T-cell (primary cell): ENCODE results near the gene SYNGR2. TPM values are rescaled to one million over a fixed set of nuclear protein-coding genes. Genes with fewer than 3 reads are reported as not detected.

Source experiments
- ATAC-seq, 4 experiments: fragments of 200-7000 bp in 3 of 4; fragments of 150-1000 bp in 1 of 4; cut with Tn5 transposase; replicated peaks in 1 of 4; 1 replicate in 3 of 4; 2 replicates in 1 of 4; pipeline ENCODE4 v1.10.0; 2021; ENCODE audit warnings: moderate library complexity in 3 of 4, mild to moderate bottlenecking in 2 of 4, moderate number of reproducible peaks in 1 of 4
- CTCF ChIA-PET, 2 donors: fragments of 300-600 bp; sonication (Branson Sonifier 250); formaldehyde crosslinking; loops; one replicate each; lab custom pipeline; 2022; ENCODE audit warnings: antibody characterized with exemption in 2 of 2; lab: Charles Lee
- POLR2A ChIA-PET, 2 donors: fragments of 300-600 bp; sonication (Branson Sonifier 250); formaldehyde crosslinking; loops; one replicate each; lab custom pipeline; 2022; ENCODE audit warnings: antibody characterized with exemption in 2 of 2; lab: Charles Lee
- DNase-seq, 35 experiments: peaks; one replicate each; pipeline versions ENCODE4 v3.0.0 to v3.0.0-alpha.2; 2013 to 2023
- H3K27ac ChIP-seq: one replicate; pipeline ENCODE4 v1.5.1; 2013; ENCODE audit warnings: low read length
- H3K27me3 ChIP-seq, 2 experiments: replicated peaks in 1 of 2; 1 replicate in 1 of 2; 2 replicates in 1 of 2; pipeline versions ENCODE4 v1.6.1 to v1.7.0; 2013; ENCODE audit warnings: low read length in 1 of 2, mixed read lengths in 1 of 2; ENCODE audit not compliant: control insufficient read depth in 2 of 2, insufficient read depth in 2 of 2; ENCODE audit errors: extremely low read depth in 1 of 2
- H3K36me3 ChIP-seq, 2 donors: 1 replicate in 1 of 2; 2 replicates in 1 of 2; pipeline versions ENCODE4 v1.6.1 to v1.7.0; 2013; ENCODE audit warnings: low read length in 1 of 2; ENCODE audit not compliant: control insufficient read depth in 2 of 2, insufficient read depth in 1 of 2; ENCODE audit errors: extremely low read depth in 1 of 2
- H3K4me1 ChIP-seq, 2 experiments: 1 replicate in 1 of 2; 2 replicates in 1 of 2; pipeline versions ENCODE4 v1.6.1 to v1.7.0; 2013; ENCODE audit warnings: low read length in 2 of 2, mixed read lengths in 1 of 2; ENCODE audit not compliant: insufficient read depth in 2 of 2, control insufficient read depth in 1 of 2; ENCODE audit errors: extremely low read depth in 1 of 2
- H3K4me3 ChIP-seq, 2 donors: 1 replicate in 1 of 2; 2 replicates in 1 of 2; pipeline versions ENCODE4 v1.5.1 to v1.7.0; 2013; ENCODE audit warnings: mild to moderate bottlenecking in 2 of 2, low read length in 1 of 2, moderate library complexity in 1 of 2; ENCODE audit not compliant: control insufficient read depth in 1 of 2; ENCODE audit errors: extremely low read depth in 1 of 2
- H3K9me3 ChIP-seq: 2 replicates; pipeline ENCODE4 v1.7.0; 2013
- H3K27ac Mint-ChIP-seq, 2 donors: one replicate each; pipeline ENCODE4 v1.8.0; 2020 to 2021; ENCODE audit warnings: mild to moderate bottlenecking in 2 of 2, mixed read lengths in 2 of 2
- H3K27me3 Mint-ChIP-seq, 2 donors: one replicate each; pipeline ENCODE4 v1.8.0; 2021 to 2022; ENCODE audit warnings: mixed read lengths in 2 of 2
- H3K36me3 Mint-ChIP-seq: one replicate; pipeline ENCODE4 v1.8.0; 2021; ENCODE audit warnings: mixed read lengths
- H3K4me1 Mint-ChIP-seq, 3 donors: one replicate each; pipeline ENCODE4 v1.8.0; 2020 to 2022; ENCODE audit warnings: mixed read lengths in 3 of 3, mild to moderate bottlenecking in 1 of 3
- H3K4me3 Mint-ChIP-seq, 3 donors: one replicate each; pipeline ENCODE4 v1.8.0; 2020 to 2022; ENCODE audit warnings: mild to moderate bottlenecking in 3 of 3, mixed read lengths in 3 of 3, moderate library complexity in 3 of 3
- H3K9me3 Mint-ChIP-seq, 3 donors: one replicate each; pipeline ENCODE4 v1.8.0; 2020 to 2022; ENCODE audit warnings: mixed read lengths in 3 of 3
- WGBS: methylation state at CpG from one replicate; pipeline ENCODE4 v1.1.5; 2013; ENCODE audit warnings: missing lambda C conversion rate; ENCODE audit not compliant: insufficient coverage; 5-methylcytosine and 5-hydroxymethylcytosine counted together
- total RNA-seq, 35 experiments: library from RNA in 6 of 35; stranded (reverse) in 6 of 35; fragments of 120-200 nt in 1 of 35; gene quantifications; one replicate each; pipeline versions ENCODE4 v1.2.1 to v1.2.4 and lab custom pipeline; 2013 to 2026

The SYNGR2 gene
- total RNA-seq, 5 donors from 2014 or later (not counting 1 experiment from before 2014, with no cell fraction given), result 56.0 to 86.3 (median 74.6) TPM

DNA sequence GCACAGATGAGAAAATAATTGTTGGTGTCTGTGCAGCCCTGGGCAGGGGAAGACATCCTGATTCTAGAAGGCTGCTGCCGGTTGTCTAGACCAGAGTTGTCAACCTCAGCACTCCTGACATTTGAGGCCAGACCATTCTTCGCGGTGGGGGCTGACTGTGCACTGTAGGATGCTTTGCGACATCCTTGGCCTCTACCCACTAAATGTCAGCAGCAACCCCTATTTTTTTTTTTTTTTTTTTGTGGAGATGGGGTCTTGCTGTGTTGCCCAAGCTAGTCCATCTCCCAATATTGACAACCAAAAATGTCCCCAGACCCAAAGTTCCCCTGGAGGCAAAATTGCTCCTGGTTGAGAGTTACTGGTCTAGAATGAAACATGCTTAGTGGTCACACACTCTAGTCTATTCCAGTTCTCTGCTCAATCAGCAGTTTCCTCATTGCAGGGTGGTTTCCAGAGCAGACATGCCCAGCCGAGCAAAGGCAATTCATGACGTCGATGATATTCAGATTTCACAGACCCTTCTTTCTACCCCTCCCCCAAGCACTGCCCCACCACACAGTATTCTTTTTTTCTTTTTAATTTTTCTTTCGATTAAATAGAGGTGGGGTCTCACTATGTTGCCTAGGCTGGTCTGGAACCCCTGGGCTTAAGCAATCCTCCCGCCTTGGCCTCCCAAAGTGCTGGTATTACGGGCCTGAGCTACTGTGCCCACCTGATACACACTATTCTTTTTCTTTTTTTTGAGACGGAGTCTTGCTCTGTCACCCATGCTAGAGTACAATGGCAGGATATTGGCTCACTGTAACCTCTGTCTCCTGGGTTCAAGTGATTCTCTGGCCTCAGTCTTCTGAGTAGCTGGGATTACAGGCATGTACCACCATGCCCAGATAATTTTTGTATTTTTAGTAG, 13.2 kb upstream of the SYNGR2 start:
- no peaks in the 10 kb centered on the region for H3K4me1 ChIP-seq
- H3K27me3 Mint-ChIP-seq, result no peaks in the 10 kb centered on the region
- peaks cover 0 to 5% of the 10 kb centered on the region in 2 experiments for H3K27me3 ChIP-seq
- H3K36me3 Mint-ChIP-seq, result no peaks in the 10 kb centered on the region
- H3K9me3 ChIP-seq, result no peaks in the 10 kb centered on the region
- H3K4me3 ChIP-seq, result no peak overlapping the region
- peaks cover 0 to 12% (median 3%) of the 10 kb centered on the region in 3 donors for H3K4me1 Mint-ChIP-seq
- POLR2A ChIA-PET, result no interaction called here
- no peak overlapping the region for H3K4me3 Mint-ChIP-seq
- H3K36me3 ChIP-seq, result no peaks in the 10 kb centered on the region
- peak in 2 of 4 experiments; percentile 40 to 57 for ATAC-seq
- H3K9me3 Mint-ChIP-seq, result no peaks in the 10 kb centered on the region
- 77% methylated on average over 4 of the region's 11 CpGs for WGBS
- no peak overlapping the region for H3K27ac Mint-ChIP-seq
- DNase-seq, result no peak
- CTCF ChIA-PET, result interaction anchor here in 1 of 2 donors (0.6 kb wide), 1 partner anchor 23 kb away, joined by 3 read pairs; no protein-coding TSS in a partner anchor
- H3K27ac ChIP-seq, result no peak overlapping the region

DNA sequence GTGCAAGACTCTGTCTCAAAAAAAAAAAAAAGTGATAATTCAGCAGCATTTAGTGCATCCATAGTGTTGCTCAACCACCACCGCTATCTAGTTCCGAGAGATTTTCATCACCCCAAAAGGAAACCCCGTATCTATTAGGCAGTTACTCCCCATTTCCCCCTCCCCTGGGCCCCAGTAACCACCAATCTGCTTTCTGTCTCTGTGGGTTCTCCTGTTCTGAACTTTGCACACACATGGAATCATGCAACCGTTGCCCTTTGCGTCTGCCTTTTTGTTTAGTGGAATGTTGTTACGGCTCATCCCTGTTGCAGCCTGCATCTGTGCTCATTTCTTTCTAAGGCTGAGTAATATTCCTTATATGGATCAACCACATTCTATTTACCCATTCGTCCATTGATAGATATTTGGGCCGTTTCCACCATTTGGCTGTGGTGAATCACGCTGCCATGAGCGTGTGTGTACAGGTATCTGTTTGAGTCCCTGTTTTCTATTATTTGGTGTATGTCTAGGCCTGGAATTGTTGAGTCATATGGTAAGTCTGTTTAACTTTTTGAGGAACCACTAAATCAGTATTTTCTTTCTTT, 8.7 kb upstream of the SYNGR2 start:
- ATAC-seq (no peak), DNase-seq (no peak)
- Histone ChIP-seq H3K27ac (no peak overlapping the region), H3K4me1 (no peaks in the 10 kb centered on the region), H3K4me3 (no peak overlapping the region), H3K9me3 (no peaks in the 10 kb centered on the region), H3K27me3 (peaks cover 0 to 9% of the 10 kb centered on the region in 2 experiments), H3K36me3 (no peaks in the 10 kb centered on the region)
- Mint-ChIP-seq H3K27me3 (no peaks in the 10 kb centered on the region), H3K27ac (no peak overlapping the region), H3K9me3 (no peaks in the 10 kb centered on the region), H3K4me1 (peaks cover 0 to 9% (median 3%) of the 10 kb centered on the region in 3 donors), H3K4me3 (no peak overlapping the region), H3K36me3 (no peaks in the 10 kb centered on the region)
- CTCF ChIA-PET, result no interaction called here
- 60% methylated on average over 4 of the region's 10 CpGs for WGBS
- POLR2A ChIA-PET, result no interaction called here

DNA sequence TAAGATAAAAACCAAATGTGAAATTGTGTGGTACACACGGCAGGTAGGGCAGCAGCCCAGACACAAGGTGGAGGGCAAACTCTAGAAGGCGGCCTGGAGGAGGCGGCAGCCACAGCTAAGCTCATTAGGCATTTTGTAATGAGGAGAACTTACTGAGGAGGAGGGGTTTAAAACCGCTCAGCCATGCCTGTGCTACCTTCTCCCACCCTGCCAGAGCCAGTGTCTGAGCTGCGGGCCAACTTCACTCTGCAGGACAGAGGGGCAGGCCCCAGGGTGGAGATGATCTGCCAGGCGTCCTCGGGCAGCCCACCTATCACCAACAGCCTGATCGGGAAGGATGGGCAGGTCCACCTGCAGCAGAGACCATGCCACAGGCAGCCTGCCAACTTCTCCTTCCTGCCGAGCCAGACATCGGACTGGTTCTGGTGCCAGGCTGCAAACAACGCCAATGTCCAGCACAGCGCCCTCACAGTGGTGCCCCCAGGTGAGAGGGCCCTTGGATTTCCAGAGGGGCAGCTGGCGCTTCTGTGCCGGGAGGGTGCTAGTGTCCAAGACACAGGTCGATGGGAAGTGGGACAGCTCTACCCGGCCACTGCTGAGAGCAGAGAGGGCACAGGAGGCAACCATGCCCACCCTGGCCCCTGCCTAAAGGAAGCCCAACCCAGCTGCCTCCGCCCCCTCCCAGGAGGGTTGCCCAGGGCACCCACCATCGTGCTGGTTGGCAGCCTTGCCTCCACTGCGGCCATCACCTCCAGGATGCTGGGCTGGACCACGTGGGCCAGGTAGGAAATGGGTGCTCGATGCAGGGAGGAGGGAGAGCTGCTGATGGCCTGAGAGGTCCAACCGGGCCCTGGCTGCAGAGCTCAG, 4.3 kb upstream of the SYNGR2 start:
- Mint-ChIP-seq H3K4me1 (peaks cover 0 to 6% (median 3%) of the 10 kb centered on the region in 3 donors), H3K27me3 (no peaks in the 10 kb centered on the region), H3K36me3 (no peaks in the 10 kb centered on the region), H3K4me3 (no peak overlapping the region), H3K9me3 (no peaks in the 10 kb centered on the region), H3K27ac (peak overlapping the region in 1 of 2 donors; percentile 28)
- ChIA-PET CTCF (interaction anchor here in 1 of 2 donors (0.6 kb wide), 1 partner anchor 275 kb away, joined by 3 read pairs; no protein-coding TSS in a partner anchor), POLR2A (interaction anchor here in 1 of 2 donors (0.6 kb wide), 1 partner anchor 39 kb away, joined by 3 read pairs; no protein-coding TSS in a partner anchor)
- ATAC-seq, result no peak
- WGBS, result 79% methylated on average over 17 of the region's 22 CpGs
- H3K27ac ChIP-seq, result no peak overlapping the region
- H3K27me3 ChIP-seq, result peaks cover 0 to 4% of the 10 kb centered on the region in 2 experiments
- H3K4me1 ChIP-seq, result peaks cover 0 to 9% of the 10 kb centered on the region in 2 experiments
- H3K9me3 ChIP-seq, result no peaks in the 10 kb centered on the region
- no peak overlapping the region for H3K4me3 ChIP-seq
- DNase-seq, result no peak
- H3K36me3 ChIP-seq, result no peaks in the 10 kb centered on the region

DNA sequence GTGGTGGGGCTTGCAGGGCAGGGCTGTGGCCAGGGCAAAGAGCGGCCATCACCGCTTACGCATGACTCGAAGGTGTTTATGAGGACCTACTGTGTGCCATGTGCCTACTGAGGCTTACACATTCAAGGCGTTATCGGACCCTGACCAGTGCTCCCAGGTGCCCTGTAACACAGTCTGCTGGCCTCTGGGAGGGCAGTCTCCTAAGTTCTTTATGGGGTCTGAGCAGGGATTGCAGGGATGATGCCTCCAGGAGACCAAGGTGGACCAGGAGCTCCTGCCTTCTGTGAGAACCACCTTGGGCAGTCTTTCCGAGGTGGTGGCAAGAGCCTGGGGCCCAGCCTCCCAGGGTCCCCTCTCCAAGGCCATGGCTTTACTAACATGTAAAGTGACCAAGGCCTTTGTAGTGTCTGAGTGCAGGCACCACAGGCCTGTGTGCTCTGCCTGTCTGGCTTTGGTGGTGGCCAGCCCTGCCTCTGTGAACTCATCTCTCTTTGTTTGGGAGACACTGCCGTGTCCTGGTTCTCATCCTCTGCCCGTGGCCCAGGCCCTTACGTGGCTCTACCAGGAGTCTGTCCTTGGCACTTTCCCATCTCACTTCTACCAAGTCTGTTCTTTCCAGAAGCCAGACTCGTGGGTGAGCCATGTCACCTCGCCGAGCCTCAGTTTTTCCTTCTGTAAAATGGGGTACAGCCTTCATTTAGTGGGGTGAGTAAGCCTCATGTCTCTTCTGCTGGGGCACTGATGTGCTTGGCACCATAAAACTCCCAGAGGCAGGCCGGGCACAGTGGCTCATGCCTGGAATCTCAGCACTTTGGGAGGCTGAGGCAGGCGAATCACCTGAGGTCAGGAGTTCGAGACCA, 3.4 kb upstream of the SYNGR2 start:
- H3K27ac ChIP-seq, result no peak overlapping the region
- no peaks in the 10 kb centered on the region for H3K36me3 Mint-ChIP-seq
- H3K27me3 ChIP-seq, result peaks cover 0 to 4% of the 10 kb centered on the region in 2 experiments
- ATAC-seq (no peak), DNase-seq (no peak)
- H3K4me3 ChIP-seq, result no peak overlapping the region
- no peaks in the 10 kb centered on the region for H3K27me3 Mint-ChIP-seq
- POLR2A ChIA-PET, result no interaction called here
- H3K4me3 Mint-ChIP-seq, result no peak overlapping the region
- no peak overlapping the region for H3K27ac Mint-ChIP-seq
- peaks cover 7 to 18% of the 10 kb centered on the region in 2 experiments for H3K4me1 ChIP-seq
- WGBS, result 92% methylated on average over 9 of the region's 16 CpGs
- peaks cover 0 to 7% (median 5%) of the 10 kb centered on the region in 3 donors for H3K4me1 Mint-ChIP-seq
- no peaks in the 10 kb centered on the region for H3K9me3 Mint-ChIP-seq
- H3K9me3 ChIP-seq, result no peaks in the 10 kb centered on the region
- CTCF ChIA-PET, result no interaction called here
- H3K36me3 ChIP-seq, result no peaks in the 10 kb centered on the region

DNA sequence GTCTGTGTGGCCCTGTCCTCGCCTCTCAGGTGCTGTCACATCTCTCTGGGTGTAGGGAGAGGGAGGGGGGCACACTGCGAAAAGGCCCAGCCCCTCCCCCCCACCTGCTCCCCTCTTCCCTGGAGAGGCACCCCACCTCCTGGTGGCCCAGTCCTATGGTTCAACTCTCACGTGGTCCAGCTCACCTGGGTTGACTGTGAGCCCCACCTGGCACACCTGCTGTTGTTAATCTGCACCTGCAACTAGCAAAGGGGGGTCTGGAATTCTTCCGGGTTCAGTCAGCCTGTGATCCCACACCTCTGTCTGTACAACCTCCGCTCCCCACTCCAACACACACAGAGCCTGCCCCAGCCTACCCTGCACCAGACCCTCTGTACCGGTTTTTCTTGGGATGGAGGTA, 2.0 kb upstream of the SYNGR2 start:
- H3K9me3 Mint-ChIP-seq, result no peaks in the 10 kb centered on the region
- Histone ChIP-seq H3K36me3 (peaks cover 4% of the 10 kb centered on the region in 2 donors), H3K4me1 (peaks cover 7 to 31% of the 10 kb centered on the region in 2 experiments), H3K27me3 (peaks cover 0 to 4% of the 10 kb centered on the region in 2 experiments), H3K4me3 (no peak overlapping the region), H3K9me3 (no peaks in the 10 kb centered on the region), H3K27ac (no peak overlapping the region)
- POLR2A ChIA-PET, result no interaction called here
- peaks cover 1 to 19% (median 19%) of the 10 kb centered on the region in 3 donors for H3K4me1 Mint-ChIP-seq
- H3K4me3 Mint-ChIP-seq, result peak overlapping the region in 1 of 3 donors; percentile 9
- CTCF ChIA-PET, result no interaction called here
- H3K36me3 Mint-ChIP-seq, result no peaks in the 10 kb centered on the region
- H3K27me3 Mint-ChIP-seq, result no peaks in the 10 kb centered on the region
- ATAC-seq (no peak), DNase-seq (no peak)
- 24% methylated on average over 1 of the region's 6 CpGs for WGBS
- H3K27ac Mint-ChIP-seq, result no peak overlapping the region
